GM18873 (cell line): Measurements from ENCODE around the gene CKAP5.
"Not testable (repeated sequence)": the region's sequence is repeated elsewhere in the genome, so short reads cannot be mapped to it uniquely, and the experiment has no call there.

Source experiments
- ATAC-seq: cut with Tn5 transposase; IDR thresholded peaks from one replicate; pipeline ENCODE4 v1.9.1; 2021; ENCODE audit warnings: mild to moderate bottlenecking, moderate library complexity, moderate number of reproducible peaks; ENCODE audit not compliant: unreplicated experiment, low FRiP score

The CKAP5 gene

DNA sequence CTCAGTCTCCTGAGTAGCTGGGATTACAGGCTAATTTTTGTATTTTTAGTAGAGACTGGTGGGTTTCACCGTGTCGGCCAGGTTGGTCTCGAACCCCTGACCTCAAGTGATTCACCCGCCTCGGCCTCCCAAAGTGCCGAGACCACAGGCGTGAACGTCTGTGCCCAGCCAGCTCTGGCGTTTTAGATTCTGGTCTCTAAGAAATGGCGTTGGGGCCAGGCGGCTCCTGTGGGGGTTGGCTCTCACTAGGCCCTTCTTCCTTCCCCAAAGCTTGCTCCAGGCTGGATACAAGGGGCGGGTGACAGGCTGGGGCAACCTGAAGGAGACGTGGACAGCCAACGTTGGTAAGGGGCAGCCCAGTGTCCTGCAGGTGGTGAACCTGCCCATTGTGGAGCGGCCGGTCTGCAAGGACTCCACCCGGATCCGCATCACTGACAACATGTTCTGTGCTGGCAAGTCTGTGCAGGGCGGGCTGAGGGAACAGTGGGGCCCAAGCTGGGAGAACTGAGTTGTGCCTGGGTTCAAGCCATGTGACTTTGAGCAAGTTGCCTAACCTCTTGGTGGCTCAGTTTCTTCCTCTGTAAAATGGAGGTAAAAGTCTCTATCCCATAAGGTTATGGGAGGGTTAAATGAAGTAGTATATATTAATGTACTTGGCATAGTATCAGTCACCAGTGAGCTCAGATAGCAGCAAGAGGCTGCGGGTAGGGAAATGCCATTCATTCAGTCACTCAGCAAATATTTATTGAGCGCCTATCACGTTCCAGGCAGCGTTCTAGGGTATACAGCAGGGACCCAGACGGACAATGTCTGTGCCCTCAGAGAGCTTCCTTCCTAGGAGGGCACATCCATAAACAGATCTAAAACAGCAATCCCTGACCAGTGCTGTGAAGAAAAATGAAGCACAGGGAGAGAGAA lies 116.7 kb downstream of the CKAP5 start:
- no peak for ATAC-seq

DNA sequence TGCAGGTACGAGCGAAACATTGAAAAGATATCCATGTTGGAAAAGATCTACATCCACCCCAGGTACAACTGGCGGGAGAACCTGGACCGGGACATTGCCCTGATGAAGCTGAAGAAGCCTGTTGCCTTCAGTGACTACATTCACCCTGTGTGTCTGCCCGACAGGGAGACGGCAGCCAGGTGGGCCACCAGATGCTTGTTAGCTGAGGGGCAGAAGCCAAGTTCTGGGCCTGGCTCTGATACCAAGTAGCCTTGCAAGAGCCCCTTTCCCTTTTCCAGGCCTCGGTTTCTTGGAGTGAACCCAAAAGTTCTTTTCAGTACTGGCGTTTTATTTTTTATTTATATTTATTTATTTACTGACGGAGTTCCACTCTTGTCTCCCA lies 117.4 kb downstream of the CKAP5 start:
- no peak for ATAC-seq

DNA sequence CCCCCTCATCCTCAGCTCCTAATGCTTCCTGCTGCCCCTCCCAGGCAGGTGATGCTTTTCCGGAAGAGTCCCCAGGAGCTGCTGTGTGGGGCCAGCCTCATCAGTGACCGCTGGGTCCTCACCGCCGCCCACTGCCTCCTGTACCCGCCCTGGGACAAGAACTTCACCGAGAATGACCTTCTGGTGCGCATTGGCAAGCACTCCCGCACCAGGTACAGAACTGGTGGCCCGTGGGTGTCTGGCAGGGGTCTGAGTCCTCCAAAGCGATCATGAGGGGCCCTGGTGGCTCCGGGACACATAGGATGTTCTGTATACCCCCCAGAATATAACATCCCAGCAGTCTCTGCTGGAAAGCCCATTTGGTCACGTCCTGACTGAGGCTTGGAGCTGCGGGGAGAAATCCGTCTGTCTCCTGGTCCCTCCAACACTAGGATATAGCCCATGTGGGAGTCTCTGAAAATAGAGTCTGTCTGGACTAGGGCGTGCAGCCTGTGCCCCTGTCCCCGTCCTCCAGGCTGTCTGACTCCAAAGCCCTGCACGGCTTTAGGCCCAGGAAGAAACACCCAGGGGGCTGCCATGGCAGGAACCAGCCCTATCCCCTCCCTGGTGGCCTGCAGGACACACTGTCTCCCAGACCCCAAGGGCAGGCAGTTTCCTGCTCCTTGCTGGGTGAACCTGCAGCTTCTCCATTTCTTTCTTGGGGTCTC lies 118.0 kb downstream of the CKAP5 start:
- ATAC-seq, result no peak

DNA sequence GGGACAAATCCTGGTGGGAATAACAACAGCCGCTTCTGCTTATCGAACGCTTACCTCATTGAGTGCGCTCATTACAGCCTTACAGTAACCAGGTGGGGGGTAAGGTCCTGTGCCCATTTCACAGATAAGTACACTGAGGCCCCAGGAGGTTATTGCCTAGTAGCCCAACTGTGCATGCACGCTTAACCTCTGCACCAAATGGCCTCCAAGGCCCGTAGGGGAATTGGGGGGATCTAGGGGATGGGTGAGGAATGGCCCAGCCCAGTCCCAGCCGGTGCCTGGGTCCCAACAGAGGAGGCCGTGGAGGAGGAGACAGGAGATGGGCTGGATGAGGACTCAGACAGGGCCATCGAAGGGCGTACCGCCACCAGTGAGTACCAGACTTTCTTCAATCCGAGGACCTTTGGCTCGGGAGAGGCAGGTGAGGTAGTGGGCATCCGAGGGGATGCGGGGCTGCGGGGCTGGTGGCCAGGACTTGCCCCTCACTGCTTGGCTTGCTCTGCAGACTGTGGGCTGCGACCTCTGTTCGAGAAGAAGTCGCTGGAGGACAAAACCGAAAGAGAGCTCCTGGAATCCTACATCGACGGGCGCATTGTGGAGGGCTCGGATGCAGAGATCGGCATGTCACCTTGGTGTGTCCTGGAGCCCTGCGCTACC lies 119.7 kb downstream of the CKAP5 start:
- no peak for ATAC-seq

DNA sequence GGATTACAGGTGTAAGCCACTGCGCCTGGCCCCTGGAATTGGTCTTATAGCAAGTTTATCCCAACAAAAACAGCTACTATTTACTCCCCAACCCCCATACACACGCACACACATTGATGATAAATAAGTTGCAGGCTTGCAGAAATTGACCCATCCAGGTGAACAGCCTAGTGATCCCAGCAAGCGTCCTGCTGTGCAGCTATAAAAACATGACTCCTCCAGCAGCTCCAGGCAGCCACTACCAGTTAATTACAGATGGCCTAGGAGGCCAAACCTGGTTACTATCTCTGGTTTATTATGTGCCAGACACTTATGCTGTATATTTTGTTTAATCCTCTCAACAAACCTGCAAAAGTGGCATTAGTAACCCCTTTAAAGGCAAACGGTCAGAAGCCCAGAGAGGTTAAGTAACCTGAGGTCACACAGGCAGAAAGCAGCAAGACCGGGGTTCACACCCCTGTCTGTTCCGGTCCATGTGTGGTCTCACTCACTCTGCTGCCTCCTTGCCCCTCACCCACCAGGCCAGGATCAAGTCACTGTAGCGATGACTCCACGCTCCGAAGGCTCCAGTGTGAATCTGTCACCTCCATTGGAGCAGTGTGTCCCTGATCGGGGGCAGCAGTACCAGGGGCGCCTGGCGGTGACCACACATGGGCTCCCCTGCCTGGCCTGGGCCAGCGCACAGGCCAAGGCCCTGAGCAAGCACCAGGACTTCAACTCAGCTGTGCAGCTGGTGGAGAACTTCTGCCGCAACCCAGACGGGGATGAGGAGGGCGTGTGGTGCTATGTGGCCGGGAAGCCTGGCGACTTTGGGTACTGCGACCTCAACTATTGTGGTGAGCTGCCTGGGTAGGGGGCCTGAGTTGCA lies 120.5 kb downstream of the CKAP5 start:
- ATAC-seq, result no peak

DNA sequence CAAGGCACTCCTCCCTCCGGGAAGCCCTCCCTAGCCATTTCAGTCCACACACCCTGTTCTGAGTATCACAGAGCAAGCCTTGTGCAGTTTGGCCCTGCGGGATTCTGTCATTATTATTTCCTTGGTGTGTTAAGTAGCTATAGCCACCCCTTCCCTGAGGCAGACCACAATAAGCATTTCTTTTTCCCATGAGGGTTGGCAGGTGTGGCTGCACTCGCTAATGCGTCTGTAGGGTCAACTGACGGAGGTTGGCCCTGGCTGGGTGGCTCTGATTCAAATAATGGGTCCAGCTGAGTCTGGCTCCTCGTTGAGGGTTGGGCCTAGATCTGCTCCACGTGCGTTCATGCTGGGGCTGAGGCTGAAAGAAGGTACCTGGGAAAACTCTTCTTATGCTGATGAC lies 122.0 kb downstream of the CKAP5 start:
- no peak for ATAC-seq

DNA sequence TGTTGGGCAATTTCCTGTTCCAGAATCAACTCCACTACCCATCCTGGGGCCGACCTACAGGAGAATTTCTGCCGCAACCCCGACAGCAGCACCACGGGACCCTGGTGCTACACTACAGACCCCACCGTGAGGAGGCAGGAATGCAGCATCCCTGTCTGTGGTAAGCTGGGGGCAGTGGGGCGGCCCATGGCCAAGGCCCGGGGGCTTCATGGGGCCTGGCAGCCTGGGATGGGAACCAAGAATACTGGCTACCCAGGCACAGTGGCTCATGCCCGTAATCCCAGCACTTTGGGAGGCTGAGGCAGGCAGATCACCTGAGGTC lies 122.8 kb downstream of the CKAP5 start:
- ATAC-seq, result no peak

DNA sequence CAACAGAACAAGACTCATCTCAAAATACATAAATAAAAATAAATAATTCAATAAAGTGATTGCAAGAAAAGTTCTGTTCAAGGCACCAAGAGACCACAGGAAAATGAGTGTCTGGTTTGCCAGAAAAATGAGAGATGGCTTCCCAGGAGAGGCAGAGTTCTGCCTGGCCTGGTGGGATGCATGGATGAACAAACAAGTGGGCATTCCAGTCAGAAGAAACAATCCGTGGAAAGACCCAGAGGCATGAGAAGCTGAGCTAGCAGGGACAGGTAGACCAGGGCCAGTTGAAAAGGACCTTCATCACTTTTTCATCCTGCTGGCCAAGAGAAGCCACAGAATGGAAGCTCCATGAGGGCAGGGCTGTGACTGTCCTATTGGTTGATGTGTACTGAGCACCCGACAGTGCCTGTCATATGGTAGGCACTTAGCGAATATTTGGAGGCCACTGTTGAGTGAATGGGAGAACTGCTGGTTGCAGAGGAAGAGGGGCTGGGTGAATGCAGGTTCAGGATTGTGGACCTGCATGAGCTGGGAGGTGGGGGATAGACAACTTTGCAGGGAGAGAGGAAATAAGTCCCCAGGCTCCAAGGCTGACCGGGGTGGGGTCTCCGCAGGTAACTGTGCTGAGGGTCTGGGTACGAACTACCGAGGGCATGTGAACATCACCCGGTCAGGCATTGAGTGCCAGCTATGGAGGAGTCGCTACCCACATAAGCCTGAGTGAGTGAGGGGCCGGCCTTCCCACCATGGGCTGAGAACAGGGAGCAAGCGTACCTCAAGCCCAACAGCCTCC lies 123.3 kb downstream of the CKAP5 start:
- no peak for ATAC-seq

DNA sequence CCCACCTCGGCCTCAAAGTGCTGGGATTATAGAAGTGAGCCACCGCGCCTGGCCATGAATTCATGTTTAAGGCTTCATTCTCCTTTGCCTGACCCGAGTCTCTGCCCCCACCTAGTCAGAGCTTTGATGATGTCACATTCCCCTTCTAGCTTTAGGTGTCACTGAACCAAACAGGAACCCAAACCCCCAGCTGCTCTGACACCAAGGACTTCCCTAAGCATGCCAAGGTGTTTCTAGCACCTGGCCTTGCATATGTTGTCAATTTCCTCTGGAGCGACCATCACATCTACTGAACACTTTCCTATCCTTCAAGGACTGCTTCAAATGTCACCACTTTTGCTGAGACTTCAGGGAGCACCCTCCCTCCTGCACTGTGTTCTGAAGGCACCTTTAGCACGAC lies 124.8 kb downstream of the CKAP5 start:
- no peak for ATAC-seq

DNA sequence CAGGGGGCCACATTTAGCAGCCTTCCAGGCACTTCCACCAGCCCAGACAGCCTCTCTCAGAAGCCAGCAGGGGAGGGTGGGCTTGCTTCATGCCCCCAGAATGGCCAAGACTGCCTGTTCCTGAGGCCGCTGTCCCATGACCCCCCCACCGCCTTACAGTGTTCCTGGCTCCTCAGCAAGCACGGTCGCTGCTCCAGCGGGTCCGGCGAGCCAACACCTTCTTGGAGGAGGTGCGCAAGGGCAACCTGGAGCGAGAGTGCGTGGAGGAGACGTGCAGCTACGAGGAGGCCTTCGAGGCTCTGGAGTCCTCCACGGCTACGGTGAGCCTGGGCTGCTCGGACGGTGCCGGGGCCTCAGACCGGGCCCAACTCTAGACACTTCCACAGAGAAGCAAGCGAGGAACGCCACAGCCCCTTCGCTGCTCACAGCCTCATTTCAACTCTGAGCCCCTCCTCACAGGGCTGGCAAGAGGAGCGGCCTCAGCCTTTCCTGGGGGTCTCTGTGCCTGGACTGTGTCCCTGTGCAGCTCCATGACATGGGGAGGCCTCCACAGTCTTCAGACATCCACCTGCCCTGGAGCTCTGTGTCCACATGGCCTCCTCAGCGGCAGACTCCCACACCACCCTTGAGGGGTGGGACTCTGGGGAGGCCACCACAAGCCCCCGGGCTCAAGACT lies 126.4 kb downstream of the CKAP5 start:
- no peak for ATAC-seq

DNA sequence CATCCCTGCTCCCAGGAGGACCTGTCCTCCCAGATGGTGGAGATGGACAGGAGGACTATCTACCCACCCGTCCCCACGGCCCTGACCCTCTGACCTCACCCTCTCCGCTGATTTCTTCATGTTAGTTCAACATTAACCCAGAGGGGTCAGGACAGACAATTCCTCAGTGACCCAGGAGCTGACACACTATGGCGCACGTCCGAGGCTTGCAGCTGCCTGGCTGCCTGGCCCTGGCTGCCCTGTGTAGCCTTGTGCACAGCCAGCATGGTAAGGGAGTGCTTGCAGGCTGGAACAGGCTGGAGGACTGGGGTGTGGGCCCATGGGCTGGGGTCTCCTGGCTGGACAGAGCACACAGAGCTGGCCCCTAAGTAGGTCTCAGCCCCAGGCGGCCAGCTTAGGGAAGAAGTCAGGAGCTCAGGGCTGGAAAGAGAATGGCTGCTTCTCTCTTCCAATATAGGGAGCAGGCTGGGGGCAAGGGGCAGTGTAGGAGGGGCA lies 127.0 kb downstream of the CKAP5 start, which contains the start of gene F2:
Gene F2 (plus strand): TSS at position 166 of the 495 bp plus-strand sequence. CDS start 23 bp downstream, at position 189.
- ATAC-seq, result no peak

DNA sequence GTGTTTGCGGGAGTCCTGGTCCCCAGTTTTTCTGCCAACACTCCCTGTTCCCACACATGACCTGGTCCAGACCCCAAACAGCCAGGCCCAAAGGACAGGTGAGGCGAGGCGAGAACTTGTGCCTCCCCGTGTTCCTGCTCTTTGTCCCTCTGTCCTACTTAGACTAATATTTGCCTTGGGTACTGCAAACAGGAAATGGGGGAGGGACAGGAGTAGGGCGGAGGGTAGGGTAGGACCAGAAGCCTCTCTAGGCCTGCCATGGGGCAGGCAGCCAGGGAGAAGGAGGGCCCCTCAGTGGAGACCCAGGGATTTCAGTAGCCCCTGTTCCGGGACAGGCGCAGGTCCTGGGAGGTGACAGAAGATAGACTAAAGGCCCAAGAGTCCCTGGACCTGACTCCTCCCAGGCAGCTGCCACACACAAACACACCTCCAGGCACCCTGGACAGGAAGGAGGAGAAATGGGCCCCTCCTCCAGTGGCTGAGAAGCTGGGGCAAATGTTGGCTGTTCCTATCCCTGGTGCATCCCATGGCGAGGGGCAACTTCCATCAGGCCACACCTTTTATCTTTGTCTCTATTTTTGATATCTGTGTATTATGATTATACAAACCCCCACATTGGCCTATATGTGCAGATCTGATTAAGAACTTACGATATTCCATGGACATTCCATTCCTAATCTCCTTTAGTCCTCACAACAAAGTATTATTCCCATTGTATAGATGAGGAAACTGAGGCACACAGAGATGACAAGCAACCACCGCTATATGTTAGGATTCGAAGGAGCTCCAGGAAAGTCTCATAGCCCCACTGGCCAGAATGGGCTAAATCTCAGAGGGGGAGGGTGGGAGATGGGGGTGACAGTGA lies 127.7 kb downstream of the CKAP5 start:
- no peak for ATAC-seq

DNA sequence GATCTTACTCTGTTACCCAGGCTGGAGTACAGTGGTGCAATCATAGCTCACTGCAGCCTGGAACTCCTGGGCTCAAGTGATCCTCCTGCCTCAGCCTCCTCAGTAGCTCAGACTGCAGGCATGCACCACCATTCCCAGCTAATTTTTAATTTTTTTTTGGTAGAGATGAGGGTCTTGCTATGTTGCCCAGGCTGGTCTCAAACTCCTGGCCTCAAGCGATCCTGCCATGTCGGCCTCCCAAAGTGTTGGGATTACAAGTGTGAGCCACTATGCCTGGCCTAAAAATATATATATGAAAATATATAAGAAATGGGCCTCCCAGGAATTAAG lies 128.3 kb downstream of the CKAP5 start:
- not testable (repeated sequence) for ATAC-seq

DNA sequence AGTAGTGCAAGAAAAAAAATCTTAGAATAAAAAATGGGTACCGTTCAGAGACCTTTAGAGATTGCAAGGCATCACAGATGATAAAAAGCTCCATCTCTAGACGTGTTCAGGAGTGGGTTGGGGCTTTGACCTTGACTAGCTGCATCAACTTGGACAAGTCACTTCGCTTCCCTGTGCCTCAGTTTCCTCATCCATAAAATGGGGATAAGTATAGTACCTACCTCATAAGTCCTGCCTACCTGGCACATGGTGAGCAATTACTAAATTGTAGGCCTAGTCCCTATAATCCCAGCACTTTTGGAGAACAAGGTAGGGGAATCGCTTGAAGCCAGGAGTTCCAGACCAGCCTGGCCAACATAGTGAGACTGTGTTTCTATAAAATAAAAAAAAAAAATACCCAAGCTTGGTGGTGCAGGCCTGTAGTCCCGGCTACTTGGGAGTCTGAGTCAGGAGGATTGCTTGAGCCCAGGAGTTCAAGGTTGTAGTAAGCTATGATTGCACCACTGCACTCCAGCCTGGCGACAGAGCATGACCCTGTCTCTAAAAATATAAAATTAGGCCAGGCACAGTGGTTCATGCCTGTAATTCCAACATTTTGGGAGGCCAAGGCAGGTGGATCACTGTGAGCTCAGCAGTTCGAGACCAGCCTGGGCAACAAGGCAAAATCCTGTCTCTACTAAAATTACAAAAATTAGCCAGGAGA lies 133.1 kb downstream of the CKAP5 start:
- ATAC-seq, result no peak

DNA sequence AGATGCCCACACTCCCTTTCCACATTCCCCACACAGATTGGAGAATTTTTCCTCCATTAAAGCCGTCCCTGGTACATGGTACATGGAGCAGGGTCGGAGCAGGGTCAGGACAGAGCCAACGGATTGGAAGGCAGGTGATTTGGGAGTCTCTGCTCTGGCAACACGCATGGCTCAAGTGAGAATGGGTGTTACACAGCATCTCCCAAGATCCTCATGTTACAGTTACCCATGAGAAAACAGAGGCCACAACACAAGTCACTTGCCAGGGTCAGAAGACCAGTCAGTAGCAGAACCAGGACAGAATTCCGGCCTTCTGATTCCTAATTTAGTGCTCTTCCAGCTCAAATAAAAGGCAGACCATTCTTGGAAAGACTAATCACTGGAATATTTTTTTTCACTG lies 134.8 kb downstream of the CKAP5 start:
- ATAC-seq, result no peak

DNA sequence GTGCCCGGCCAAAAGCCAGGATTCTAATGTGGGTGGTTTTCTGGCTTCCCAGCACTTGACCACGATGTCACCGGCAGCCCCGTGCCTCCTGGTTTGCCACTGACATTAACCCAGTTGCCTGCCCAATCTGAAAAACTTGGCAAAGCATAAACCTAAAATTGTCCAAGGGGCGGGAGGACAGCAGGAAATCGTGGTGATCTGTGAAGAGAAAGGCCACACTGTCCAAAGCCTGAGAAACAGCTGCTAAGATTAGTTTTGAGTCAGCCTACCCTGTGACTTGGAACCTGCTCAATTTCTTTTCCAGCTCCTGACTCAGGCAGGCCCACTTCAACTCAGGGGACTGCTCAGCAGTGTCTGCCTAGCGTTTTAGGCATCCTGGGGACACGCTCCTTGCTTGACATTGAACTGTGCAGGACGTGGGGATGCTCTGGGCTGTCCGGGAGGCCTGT lies 135.2 kb downstream of the CKAP5 start:
- ATAC-seq, result no peak

DNA sequence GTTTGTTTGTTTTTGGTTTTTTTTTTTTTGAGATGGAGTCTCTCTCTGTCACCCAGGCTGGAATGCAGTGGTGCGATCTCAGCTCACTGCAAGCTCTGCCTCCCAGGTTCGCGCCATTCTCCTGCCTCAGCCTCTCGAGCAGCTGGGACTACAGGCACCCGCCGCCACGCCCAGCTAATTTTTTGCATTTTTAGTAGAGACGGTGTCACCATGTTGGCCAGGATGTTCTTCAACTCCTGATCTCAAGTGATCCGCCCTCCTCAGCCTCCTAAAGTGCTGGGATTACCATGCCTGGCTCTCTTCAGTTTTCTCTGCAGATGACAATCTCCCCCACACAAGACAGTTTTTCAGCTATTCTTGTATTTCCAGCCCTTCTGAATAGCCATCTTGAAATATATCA lies 136.7 kb downstream of the CKAP5 start:
- not testable (repeated sequence) for ATAC-seq
